ENCODE data around the gene TMEM81. TPM values are rescaled to one million over a fixed set of nuclear protein-coding genes. Genes with fewer than 3 reads are reported as not detected.

TMEM81 gene
- total RNA-seq, 1 donor from 2014 or later = 5.8 TPM

DNA sequence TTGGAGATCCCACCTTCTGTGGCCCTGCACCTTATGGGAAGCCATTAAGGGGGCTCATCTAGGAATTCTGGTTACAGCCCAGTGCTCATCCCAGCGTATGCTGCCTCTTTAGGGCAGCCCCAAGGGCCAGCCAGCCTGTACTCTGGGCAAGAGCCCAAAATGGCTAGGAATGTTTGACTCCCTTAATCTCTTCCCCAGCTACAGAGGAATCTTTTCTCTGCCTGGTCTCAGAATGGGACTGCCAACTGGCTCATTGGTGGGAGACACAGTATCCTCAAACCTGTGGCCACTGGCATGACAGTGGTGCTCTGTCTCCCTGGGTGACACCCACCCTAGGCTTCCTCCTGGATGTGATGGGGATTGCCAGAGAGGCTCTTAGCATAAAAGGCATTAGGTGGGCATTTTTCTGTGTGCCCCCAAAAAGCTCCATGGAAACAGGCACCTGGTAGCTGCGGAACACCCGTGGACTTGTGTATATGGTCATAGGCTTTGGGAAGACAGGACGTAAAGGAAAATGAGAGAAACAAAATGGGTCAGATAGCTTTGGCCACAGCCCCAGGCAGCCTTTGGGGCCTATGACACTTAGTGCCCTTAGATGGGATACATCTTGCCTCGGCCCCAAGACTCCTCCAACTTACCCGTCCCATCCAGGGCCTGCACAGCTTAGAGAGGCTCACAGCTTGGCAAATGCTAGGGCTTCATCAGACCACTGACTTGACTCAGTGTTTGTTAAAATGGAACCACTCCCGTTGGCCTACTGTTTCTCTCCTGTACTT, 6.9 kb downstream of the TMEM81 start:
- TF ChIP-seq, protein P1, sequence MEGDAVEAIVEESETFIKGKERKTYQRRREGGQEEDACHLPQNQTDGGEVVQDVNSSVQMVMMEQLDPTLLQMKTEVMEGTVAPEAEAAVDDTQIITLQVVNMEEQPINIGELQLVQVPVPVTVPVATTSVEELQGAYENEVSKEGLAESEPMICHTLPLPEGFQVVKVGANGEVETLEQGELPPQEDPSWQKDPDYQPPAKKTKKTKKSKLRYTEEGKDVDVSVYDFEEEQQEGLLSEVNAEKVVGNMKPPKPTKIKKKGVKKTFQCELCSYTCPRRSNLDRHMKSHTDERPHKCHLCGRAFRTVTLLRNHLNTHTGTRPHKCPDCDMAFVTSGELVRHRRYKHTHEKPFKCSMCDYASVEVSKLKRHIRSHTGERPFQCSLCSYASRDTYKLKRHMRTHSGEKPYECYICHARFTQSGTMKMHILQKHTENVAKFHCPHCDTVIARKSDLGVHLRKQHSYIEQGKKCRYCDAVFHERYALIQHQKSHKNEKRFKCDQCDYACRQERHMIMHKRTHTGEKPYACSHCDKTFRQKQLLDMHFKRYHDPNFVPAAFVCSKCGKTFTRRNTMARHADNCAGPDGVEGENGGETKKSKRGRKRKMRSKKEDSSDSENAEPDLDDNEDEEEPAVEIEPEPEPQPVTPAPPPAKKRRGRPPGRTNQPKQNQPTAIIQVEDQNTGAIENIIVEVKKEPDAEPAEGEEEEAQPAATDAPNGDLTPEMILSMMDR (conservative IDR thresholded peaks at IDR 0.05) = no peak
- no peaks in the 10 kb centered on the region for H3K9me3 Mint-ChIP-seq
- H3K27me3 Mint-ChIP-seq = no peaks in the 10 kb centered on the region
- peaks cover 4% of the 10 kb centered on the region for H3K36me3 Mint-ChIP-seq
- H3K4me1 Mint-ChIP-seq (ENCODE audit: unreplicated experiment) = no peaks in the 10 kb centered on the region
- DNase-seq (ENCODE audit: extremely low spot score, unreplicated experiment) = no peak
- H3K27ac Mint-ChIP-seq = no peak overlapping the region
- H3K4me3 Mint-ChIP-seq = no peak overlapping the region

GRCh38 chr1:205076245-205076761, 8.0 kb downstream of the TMEM81 start:
- no peak overlapping the region for H3K4me3 Mint-ChIP-seq
- no peak for DNase-seq (ENCODE audit: extremely low spot score, unreplicated experiment)
- no peaks in the 10 kb centered on the region for H3K9me3 Mint-ChIP-seq
- H3K36me3 Mint-ChIP-seq = peaks cover 4% of the 10 kb centered on the region
- H3K27me3 Mint-ChIP-seq = no peaks in the 10 kb centered on the region
- H3K27ac Mint-ChIP-seq = no peak overlapping the region
- H3K4me1 Mint-ChIP-seq (ENCODE audit: unreplicated experiment) = no peaks in the 10 kb centered on the region
- TF ChIP-seq, protein P1 (conservative IDR thresholded peaks at IDR 0.05) = no peak

DNA sequence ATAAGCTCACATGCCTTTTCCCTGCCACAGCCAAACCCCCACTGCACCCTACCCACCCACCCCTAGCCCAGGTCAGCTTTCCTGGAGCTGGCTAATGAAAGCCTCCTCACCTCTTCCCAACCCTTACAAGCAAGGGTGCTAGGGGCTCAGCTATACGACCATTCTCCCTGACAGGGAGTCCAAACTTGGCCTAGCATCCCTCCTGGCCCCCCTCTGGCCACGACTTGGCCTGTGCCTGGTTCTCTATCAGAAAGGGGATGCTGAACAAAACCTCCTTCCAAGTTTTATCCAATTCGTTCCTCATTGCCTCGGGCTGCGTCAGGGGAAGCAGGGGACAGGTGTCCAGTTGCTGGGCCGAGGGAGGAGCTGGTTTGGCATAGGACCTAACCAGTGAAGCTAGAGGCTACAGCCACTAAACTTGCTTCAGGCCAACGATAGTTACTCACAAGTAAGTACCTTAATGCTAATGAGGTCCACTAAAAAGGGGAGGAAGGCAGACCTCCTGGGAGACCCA, 8.6 kb downstream of the TMEM81 start:
- no peak for DNase-seq (ENCODE audit: extremely low spot score, unreplicated experiment)
- Mint-ChIP-seq H3K36me3 (peaks cover under 1% of the 10 kb centered on the region), H3K27ac (no peak overlapping the region), H3K4me1 (ENCODE audit: unreplicated experiment) (no peaks in the 10 kb centered on the region), H3K27me3 (no peaks in the 10 kb centered on the region), H3K4me3 (no peak overlapping the region), H3K9me3 (no peaks in the 10 kb centered on the region)
- TF ChIP-seq, protein P1 (conservative IDR thresholded peaks at IDR 0.05) = no peak

DNA sequence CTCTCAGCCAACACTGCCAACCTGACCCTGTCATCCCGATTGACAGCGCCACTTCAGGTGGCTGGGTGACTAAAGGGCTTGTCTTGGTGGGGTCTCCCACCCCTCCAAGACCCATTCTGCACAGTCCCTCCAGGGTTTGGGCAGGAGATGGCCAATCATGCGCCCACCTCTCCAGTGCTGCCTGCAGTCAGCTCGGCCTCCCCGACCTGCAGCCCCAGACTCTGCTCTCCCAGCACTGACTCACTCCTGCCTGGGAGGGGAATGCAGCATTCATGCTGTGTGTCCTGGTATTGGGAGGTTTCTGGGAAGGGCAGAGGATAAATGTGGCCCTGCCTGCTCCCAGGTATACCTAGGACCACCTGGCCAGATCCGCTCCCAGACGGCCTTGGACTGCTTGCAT, 9.7 kb downstream of the TMEM81 start:
- H3K27ac Mint-ChIP-seq = no peak overlapping the region
- no peaks in the 10 kb centered on the region for H3K4me1 Mint-ChIP-seq (ENCODE audit: unreplicated experiment)
- H3K27me3 Mint-ChIP-seq = no peaks in the 10 kb centered on the region
- TF ChIP-seq, protein P1 (conservative IDR thresholded peaks at IDR 0.05) = no peak
- DNase-seq (ENCODE audit: extremely low spot score, unreplicated experiment) = no peak
- H3K4me3 Mint-ChIP-seq = no peak overlapping the region
- no peaks in the 10 kb centered on the region for H3K36me3 Mint-ChIP-seq
- no peaks in the 10 kb centered on the region for H3K9me3 Mint-ChIP-seq

GRCh38 chr1:205074084-205074483, 10.2 kb downstream of the TMEM81 start:
- Mint-ChIP-seq H3K36me3 (no peaks in the 10 kb centered on the region), H3K27me3 (no peaks in the 10 kb centered on the region), H3K4me1 (ENCODE audit: unreplicated experiment) (no peaks in the 10 kb centered on the region), H3K9me3 (no peaks in the 10 kb centered on the region), H3K4me3 (no peak overlapping the region), H3K27ac (no peak overlapping the region)
- no peak for DNase-seq (ENCODE audit: extremely low spot score, unreplicated experiment)
- TF ChIP-seq, protein P1 (conservative IDR thresholded peaks at IDR 0.05) = no peak

Measured in type B pancreatic cell (in vitro differentiated cells).